ENCODE data around the gene PTPN14. TPM values are rescaled to one million over a fixed set of nuclear protein-coding genes. Genes with fewer than 3 reads are reported as not detected.

PTPN14 gene
- total RNA-seq, 1 experiment from 2014 or later: 37.5 TPM

GRCh38 chr1:214492401-214493075 is 58.9 kb downstream of the PTPN14 start:
- no peak overlapping the region for H3K27ac ChIP-seq (ENCODE audit: low read depth, low read length)
- intact Hi-C loops (cut with micrococcal nuclease): no loop called here
- CTCF ChIA-PET: no interaction called here
- H3K4me2 ChIP-seq (ENCODE audit: low read length): no peak overlapping the region
- H3K79me2 ChIP-seq (ENCODE audit: insufficient read depth, low read length): peaks cover 75% of the 10 kb centered on the region
- no peak for TF ChIP-seq EZH2 (IDR thresholded peaks at IDR 0.05)
- no peak for TF ChIP-seq CTCF (IDR thresholded peaks at IDR 0.05 in 2 of 3, conservative IDR thresholded peaks at IDR 0.05 in 1 of 3; ENCODE audit: borderline replicate concordance in 1 of 3, insufficient read depth in 1 of 3, low read depth in 2 of 3, low read length in 2 of 3)
- no peak for TF ChIP-seq SIN3A (IDR thresholded peaks at IDR 0.05; ENCODE audit: low read depth)
- no peak for TF ChIP-seq FOSL1 (IDR thresholded peaks at IDR 0.05; ENCODE audit: low read depth)
- TF ChIP-seq MAX (IDR thresholded peaks at IDR 0.05): no peak
- TF ChIP-seq ZNF274 (IDR thresholded peaks at IDR 0.05; ENCODE audit: low read depth, low read length): no peak
- H3K4me3 ChIP-seq (replicated peaks in 1 of 2; ENCODE audit: low read depth in 1 of 2, low read length in 2 of 2): no peak overlapping the region
- RAD21 ChIA-PET (ENCODE audit: low non-redundant PET in 1 of 2, low total read pairs in 2 of 2, uncharacterized antibody in 2 of 2, unreplicated experiment in 2 of 2): no interaction called here
- H3K9me3 ChIP-seq (ENCODE audit: control insufficient read depth in 1 of 2, insufficient read depth in 1 of 2, low read depth in 1 of 2, low read length in 2 of 2): no peaks in the 10 kb centered on the region
- no peaks in the 10 kb centered on the region for H3K27me3 ChIP-seq (ENCODE audit: insufficient read depth, low read length)
- H2AFZ ChIP-seq (ENCODE audit: low read depth, low read length, poor library complexity, severe bottlenecking): no peak overlapping the region
- peaks cover 41 to 53% of the 10 kb centered on the region in 2 experiments for H3K4me1 ChIP-seq (ENCODE audit: control insufficient read depth in 1 of 2, insufficient read depth in 2 of 2, low read length in 2 of 2)
- POLR2A ChIA-PET: interaction anchor here (0.7 kb wide), 1 partner anchor 86 kb away, joined by 3 read pairs; no protein-coding TSS in a partner anchor
- no peaks in the 10 kb centered on the region for H3K9me2 ChIP-seq (ENCODE audit: insufficient read depth)
- H3K9ac ChIP-seq (ENCODE audit: low read length): no peak overlapping the region
- no peak for ATAC-seq
- BruUV-seq (replicated peaks): no TSS peak
- no peaks in the 10 kb centered on the region for H3K36me3 ChIP-seq (ENCODE audit: control insufficient read depth in 1 of 2, insufficient read depth in 2 of 2, low read length in 2 of 2)
- no peaks in the 10 kb centered on the region for H4K20me1 ChIP-seq (ENCODE audit: insufficient read depth)
- no peak for DNase-seq (ENCODE audit: low read depth, low spot score)
